HEK293T (cell line): ENCODE results near the gene LCMT1.
A peak's percentile ranks its signal among the peaks of the same experiment; 100 is the strongest.

Experiments used
- CTCF ChIA-PET: fragments of 350-600 bp; formaldehyde crosslinking; extraction: SDS; loops from one replicate; lab custom pipeline; 2021; ENCODE audit warnings: antibody characterized with exemption, inconsistent platforms; lab: Yijun Ruan, JAX
- POLR2A ChIA-PET: fragments of 350-600 bp; formaldehyde crosslinking; extraction: SDS; loops from one replicate; lab custom pipeline; 2020; ENCODE audit warnings: antibody characterized with exemption, inconsistent platforms; lab: Yijun Ruan, JAX
- DNase-seq: peaks from one replicate; pipeline ENCODE4 v3.0.0; 2012; ENCODE audit warnings: mixed read lengths; ENCODE audit errors: extremely low spot score
- ARNT ChIP-seq: fragments of 450-650 bp; IDR thresholded peaks from 2 replicates; pipeline ENCODE4 v1.6.1; 2017; ENCODE audit warnings: mild to moderate bottlenecking
- BHLHE40 ChIP-seq: fragments of 450-650 bp; IDR thresholded peaks from 2 replicates; pipeline ENCODE4 v1.6.1; 2016; ENCODE audit warnings: mild to moderate bottlenecking, moderate library complexity, borderline replicate concordance
- CTBP1 ChIP-seq: fragments of 450-650 bp; IDR thresholded peaks from 2 replicates; pipeline ENCODE4 v1.6.1; 2016; ENCODE audit warnings: borderline replicate concordance
- ELF4 ChIP-seq: fragments of 450-650 bp; IDR thresholded peaks from 2 replicates; pipeline ENCODE4 v1.6.1; 2017; ENCODE audit warnings: antibody characterized with exemption
- FOXA1 ChIP-seq: fragments of 450-650 bp; IDR thresholded peaks from 2 replicates; pipeline ENCODE4 v1.6.1; 2016; ENCODE audit warnings: mild to moderate bottlenecking
- FOXK2 ChIP-seq: fragments of 450-650 bp; IDR thresholded peaks from 2 replicates; pipeline ENCODE4 v1.6.1; 2016; ENCODE audit warnings: mild to moderate bottlenecking
- FOXM1 ChIP-seq: fragments of 450-650 bp; IDR thresholded peaks from 2 replicates; pipeline ENCODE4 v1.6.1; 2017; ENCODE audit warnings: mild to moderate bottlenecking, borderline replicate concordance
- HDGF ChIP-seq: fragments of 450-650 bp; IDR thresholded peaks from 2 replicates; pipeline ENCODE4 v1.6.1; 2017; ENCODE audit warnings: antibody characterized with exemption, borderline replicate concordance
- L3MBTL2 ChIP-seq: fragments of 450-650 bp; conservative IDR thresholded peaks from 2 replicates; pipeline ENCODE4 v1.6.1; 2016; ENCODE audit warnings: mild to moderate bottlenecking
- LEF1 ChIP-seq: fragments of 450-650 bp; IDR thresholded peaks from 2 replicates; pipeline ENCODE4 v1.6.1; 2017; ENCODE audit warnings: mild to moderate bottlenecking, borderline replicate concordance
- NFRKB ChIP-seq: fragments of 450-650 bp; IDR thresholded peaks from 2 replicates; pipeline ENCODE4 v1.6.1; 2016; ENCODE audit warnings: mild to moderate bottlenecking, moderate library complexity
- SP1 ChIP-seq: fragments of 450-650 bp; IDR thresholded peaks from 2 replicates; pipeline ENCODE4 v1.6.1; 2017
- SUZ12 ChIP-seq: fragments of 450-650 bp; IDR thresholded peaks from 2 replicates; pipeline ENCODE4 v1.6.1; 2016; ENCODE audit warnings: mild to moderate bottlenecking
- TARDBP ChIP-seq: fragments of 450-650 bp; IDR thresholded peaks from 2 replicates; pipeline ENCODE4 v1.6.1; 2016
- ZNF384 ChIP-seq: fragments of 450-650 bp; IDR thresholded peaks from 2 replicates; pipeline ENCODE4 v1.6.1; 2016
- TF ChIP-seq, protein P1 (sequence below): fragments of 450-650 bp; IDR thresholded peaks from 2 replicates; pipeline ENCODE4 v1.6.1; 2016

The LCMT1 gene

GRCh38 chr16:25066426-25066746 lies 45.2 kb upstream of the LCMT1 start:
- CTCF ChIA-PET: interaction anchor here (0.6 kb wide), 1 partner anchor 164 kb away, joined by 3 read pairs; no protein-coding TSS in a partner anchor
- TF ChIP-seq BHLHE40: no peak
- TF ChIP-seq LEF1: no peak
- no peak for TF ChIP-seq SUZ12
- no peak for TF ChIP-seq CTBP1
- no peak for TF ChIP-seq NFRKB
- no peak for TF ChIP-seq HDGF
- no peak for TF ChIP-seq SP1
- no peak for TF ChIP-seq ELF4
- TF ChIP-seq FOXM1: no peak
- TF ChIP-seq TARDBP: no peak
- no peak for TF ChIP-seq ARNT
- TF ChIP-seq L3MBTL2: no peak; the same call in none of the 2 replicates
- no peak for TF ChIP-seq FOXK2
- TF ChIP-seq, protein P1, sequence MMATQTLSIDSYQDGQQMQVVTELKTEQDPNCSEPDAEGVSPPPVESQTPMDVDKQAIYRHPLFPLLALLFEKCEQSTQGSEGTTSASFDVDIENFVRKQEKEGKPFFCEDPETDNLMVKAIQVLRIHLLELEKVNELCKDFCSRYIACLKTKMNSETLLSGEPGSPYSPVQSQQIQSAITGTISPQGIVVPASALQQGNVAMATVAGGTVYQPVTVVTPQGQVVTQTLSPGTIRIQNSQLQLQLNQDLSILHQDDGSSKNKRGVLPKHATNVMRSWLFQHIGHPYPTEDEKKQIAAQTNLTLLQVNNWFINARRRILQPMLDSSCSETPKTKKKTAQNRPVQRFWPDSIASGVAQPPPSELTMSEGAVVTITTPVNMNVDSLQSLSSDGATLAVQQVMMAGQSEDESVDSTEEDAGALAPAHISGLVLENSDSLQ: no peak
- no peak for TF ChIP-seq FOXA1

GRCh38 chr16:25066747-25067631 lies 44.6 kb upstream of the LCMT1 start:
- ChIA-PET POLR2A (interaction anchor here (0.8 to 2.4 kb wide), 9 partner anchors 10 to 173 kb away, joined by 3 to 17 read pairs (median 4); partner anchors contain the start of gene LCMT1), CTCF (interaction anchor here (0.6 kb wide), 1 partner anchor 164 kb away, joined by 3 read pairs; no protein-coding TSS in a partner anchor)
- TF ChIP-seq SP1 (no peak), L3MBTL2 (0 out of 2 replicates have a peak, but pooled peaks have one; percentile 36)
- peak; percentile 93 for DNase-seq

More at GRCh38 chr16:25066426-25066746, 45.2 kb upstream of the LCMT1 start:
- no peak for DNase-seq
- POLR2A ChIA-PET: interaction anchor here (1.0 to 2.4 kb wide), 8 partner anchors 10 to 173 kb away, joined by 3 to 17 read pairs (median 5); partner anchors contain the start of gene LCMT1

DNA sequence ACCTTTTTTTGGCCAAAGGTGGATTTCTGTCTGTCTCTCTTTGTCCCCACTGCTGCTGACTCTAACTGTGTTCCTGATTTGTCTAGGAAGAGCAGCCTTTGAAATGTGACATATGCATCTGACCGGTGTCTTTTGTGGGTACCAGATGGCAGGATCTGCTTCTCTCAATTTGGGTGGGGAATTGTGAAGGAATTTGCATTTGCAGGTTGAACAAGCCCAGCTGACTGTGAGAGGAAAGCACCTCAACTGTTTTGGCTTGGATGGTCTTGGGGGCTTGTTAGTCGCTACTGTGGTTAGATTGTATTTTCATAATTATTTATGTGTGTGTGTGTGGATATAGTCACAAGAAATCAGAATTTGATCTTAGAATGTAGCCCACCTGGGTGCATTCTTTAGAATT lies 37.7 kb upstream of the LCMT1 start:
- ChIA-PET POLR2A (no interaction called here), CTCF (no interaction called here)
- TF ChIP-seq ARNT: no peak
- no peak for DNase-seq

DNA sequence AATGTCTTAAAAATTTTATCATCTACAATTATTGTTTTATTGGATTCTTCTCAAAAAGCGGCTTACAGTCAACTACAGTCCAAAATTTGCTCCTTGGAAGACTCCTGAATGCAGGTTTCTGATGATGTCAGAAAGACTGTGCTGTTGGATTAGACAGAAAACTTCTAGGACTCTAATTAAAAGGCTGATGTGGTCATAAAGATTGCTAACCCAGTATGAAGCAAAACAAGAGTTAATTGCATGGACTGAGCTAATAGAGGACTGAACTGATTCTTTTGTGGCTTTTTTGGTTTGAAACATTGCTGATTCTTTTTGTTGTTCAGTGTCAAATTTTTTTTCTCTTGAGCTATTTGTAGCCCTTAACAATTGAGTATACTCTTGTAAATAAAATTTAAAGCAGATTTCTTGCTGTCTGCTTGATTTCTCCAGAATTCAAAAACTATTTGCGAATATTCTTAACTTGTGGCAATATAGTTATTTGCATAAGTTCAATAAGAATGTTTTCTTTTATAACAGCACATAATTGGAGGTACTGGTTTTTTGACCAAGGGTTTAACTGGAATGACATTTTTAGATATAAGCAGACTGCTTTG lies 33.1 kb upstream of the LCMT1 start:
- CTCF ChIA-PET: interaction anchor here (0.6 kb wide), 2 partner anchors 57 to 740 kb away, joined by 3 to 5 read pairs; no protein-coding TSS in a partner anchor
- TF ChIP-seq ARNT (no peak), SP1 (no peak), FOXA1 (no peak), FOXK2 (no peak), SUZ12 (no peak), FOXM1 (no peak), ELF4 (no peak), ZNF384 (no peak)
- no peak for DNase-seq
- POLR2A ChIA-PET: interaction anchor here (0.8 kb wide), 1 partner anchor 27 kb away, joined by 3 read pairs; no protein-coding TSS in a partner anchor

GRCh38 chr16:25079637-25080378 lies 31.7 kb upstream of the LCMT1 start:
- DNase-seq: no peak
- TF ChIP-seq ARNT (no peak), ELF4 (no peak), L3MBTL2 (no peak), FOXK2 (no peak), FOXA1 (no peak), HDGF (no peak), LEF1 (no peak), ZNF384 (no peak), CTBP1 (no peak), SP1 (no peak), NFRKB (no peak), SUZ12 (no peak), TARDBP (no peak), FOXM1 (no peak), BHLHE40 (no peak)
- TF ChIP-seq, protein P1: no peak
- ChIA-PET CTCF (no interaction called here), POLR2A (interaction anchor here (0.8 to 1.8 kb wide), 3 partner anchors 13 to 27 kb away, joined by 3 to 6 read pairs (median 3); no protein-coding TSS in a partner anchor)

DNA sequence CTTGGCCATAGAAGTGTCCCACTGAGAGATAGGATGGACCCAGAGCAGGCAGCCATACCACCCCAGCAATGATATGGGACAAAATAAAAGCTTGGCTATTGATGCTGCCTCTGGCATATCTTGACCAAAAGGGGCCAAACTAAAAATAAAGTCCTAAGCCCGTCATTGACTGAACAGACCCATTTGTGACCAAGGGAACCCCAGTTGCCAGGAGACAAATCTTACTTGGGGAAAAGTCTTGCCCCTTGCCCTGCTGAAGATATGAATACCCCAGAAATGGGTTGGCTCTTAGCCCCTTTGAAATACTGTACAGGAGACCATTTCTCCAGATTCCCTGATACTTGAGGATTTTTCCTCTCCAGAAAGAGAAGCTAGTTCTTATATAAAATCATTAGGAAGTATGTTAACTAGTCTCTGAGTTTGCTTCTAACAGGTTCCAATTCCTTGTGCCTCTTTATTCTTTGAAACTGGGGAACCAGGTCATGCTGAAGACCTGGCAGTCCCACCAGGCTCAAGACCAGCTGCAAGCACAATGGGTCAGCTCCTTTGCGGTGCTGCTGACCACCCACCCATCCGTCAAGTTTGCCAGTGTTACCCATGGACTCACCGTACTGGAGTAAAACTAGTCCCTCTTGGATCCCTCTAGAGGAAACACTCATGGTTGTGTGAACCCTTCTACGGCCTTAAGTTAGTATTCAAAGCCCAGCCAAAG lies 31.0 kb upstream of the LCMT1 start:
- no peak for DNase-seq
- TF ChIP-seq LEF1: no peak
- no peak for TF ChIP-seq CTBP1
- TF ChIP-seq, protein P1: no peak
- no peak for TF ChIP-seq NFRKB
- no peak for TF ChIP-seq HDGF
- no peak for TF ChIP-seq ARNT
- no peak for TF ChIP-seq BHLHE40
- no peak for TF ChIP-seq FOXA1
- TF ChIP-seq ZNF384: no peak
- TF ChIP-seq SUZ12: no peak
- POLR2A ChIA-PET: interaction anchor here (1.8 kb wide), 1 partner anchor 13 kb away, joined by 6 read pairs; no protein-coding TSS in a partner anchor
- CTCF ChIA-PET: no interaction called here
